IMR-90 (cell line): ENCODE data around the gene KRTAP19-2. TPM values are rescaled to one million over a fixed set of nuclear protein-coding genes. Genes with fewer than 3 reads are reported as not detected.

ENCODE experiments used
- ATAC-seq: fragments of 200-7000 bp; cut with Tn5 transposase; 2 replicates; pipeline ENCODE4 v1.9.1; 2020; ENCODE audit warnings: low read depth, mild to moderate bottlenecking, moderate library complexity
- BruUV-seq: library from RNA; stranded (reverse); fragments of 400-500 nt; replicated peaks from 2 replicates; lab custom pipeline; 2021; lab: Mats Ljungman, UMichigan
- CTCF ChIA-PET: fragments of 300-600 bp; formaldehyde crosslinking; extraction: SDS; loops from one replicate; lab custom pipeline; 2021; ENCODE audit warnings: antibody characterized with exemption; lab: Yijun Ruan, JAX
- POLR2A ChIA-PET: fragments of 300-600 bp; sonication (Branson Sonifier 250); formaldehyde crosslinking; loops from one replicate; lab custom pipeline; 2022; ENCODE audit warnings: antibody characterized with exemption; ENCODE audit not compliant: unreplicated experiment; lab: Charles Lee
- DNase-seq: peaks from one replicate; pipeline ENCODE4 v3.0.0; 2013
- H2AFZ ChIP-seq: replicated peaks from 2 replicates; pipeline ENCODE3; 2013; ENCODE audit warnings: low read length, mild to moderate bottlenecking; ENCODE audit not compliant: poor library complexity
- H2AK5ac ChIP-seq: 2 replicates; pipeline ENCODE4 v1.6.1; 2013; ENCODE audit warnings: low read depth, low read length, inconsistent platforms
- H2AK9ac ChIP-seq: replicated peaks from 2 replicates; pipeline ENCODE3; 2013; ENCODE audit warnings: mild to moderate bottlenecking, low read depth, low read length, moderate library complexity; ENCODE audit not compliant: poor library complexity
- H2BK120ac ChIP-seq: 2 replicates; pipeline ENCODE4 v1.6.1; 2013; ENCODE audit warnings: low read depth, low read length, inconsistent platforms
- H2BK15ac ChIP-seq: 3 replicates; pipeline ENCODE4 v1.6.1; 2013; ENCODE audit warnings: low read depth, low read length, inconsistent platforms
- H2BK20ac ChIP-seq: 2 replicates; pipeline ENCODE4 v1.6.1; 2013; ENCODE audit warnings: low read depth, mild to moderate bottlenecking, inconsistent platforms, low read length, moderate library complexity
- H2BK5ac ChIP-seq: 2 replicates; pipeline ENCODE4 v1.6.1; 2013; ENCODE audit warnings: mild to moderate bottlenecking, low read depth, low read length, inconsistent platforms; ENCODE audit not compliant: poor library complexity, severe bottlenecking
- H3K14ac ChIP-seq: replicated peaks from 2 replicates; pipeline ENCODE4 v1.6.1; 2013; ENCODE audit warnings: low read depth, low read length, inconsistent platforms
- H3K18ac ChIP-seq: 2 replicates; pipeline ENCODE4 v1.6.1; 2013; ENCODE audit warnings: low read depth, low read length, control low read depth
- H3K23ac ChIP-seq: 2 replicates; pipeline ENCODE4 v1.6.1; 2013; ENCODE audit warnings: low read depth, low read length, inconsistent platforms
- H3K27ac ChIP-seq: 2 replicates; pipeline ENCODE4 v1.5.1; 2013; ENCODE audit warnings: mild to moderate bottlenecking, control low read depth, low read length; ENCODE audit not compliant: insufficient read depth
- H3K27me3 ChIP-seq: 2 replicates; pipeline ENCODE4 v1.6.1; 2013; ENCODE audit warnings: low read length; ENCODE audit not compliant: control insufficient read depth, insufficient read depth
- H3K36me3 ChIP-seq: 2 replicates; pipeline ENCODE4 v1.6.1; 2013; ENCODE audit warnings: low read length, mixed read lengths; ENCODE audit not compliant: control insufficient read depth, insufficient read depth
- H3K4ac ChIP-seq: 2 replicates; pipeline ENCODE4 v1.6.1; 2013; ENCODE audit warnings: low read depth, low read length, inconsistent platforms
- H3K4me1 ChIP-seq: 2 replicates; pipeline ENCODE4 v1.6.1; 2013; ENCODE audit warnings: low read length, mixed read lengths; ENCODE audit not compliant: control insufficient read depth, insufficient read depth
- H3K4me2 ChIP-seq: 2 replicates; pipeline ENCODE4 v1.6.1; 2013; ENCODE audit warnings: low read depth, mild to moderate bottlenecking, control low read depth, low read length, moderate library complexity
- H3K4me3 ChIP-seq: 2 replicates; pipeline ENCODE4 v1.5.1; 2013; ENCODE audit warnings: low read depth, mild to moderate bottlenecking, control low read depth, low read length, moderate library complexity; ENCODE audit not compliant: insufficient read depth
- H3K56ac ChIP-seq: 2 replicates; pipeline ENCODE4 v1.6.1; 2013; ENCODE audit warnings: low read length, inconsistent platforms; ENCODE audit not compliant: insufficient read depth; ENCODE audit errors: extremely low read depth
- H3K79me1 ChIP-seq, 2 experiments: 2 replicates each; pipeline ENCODE4 v1.6.1; 2013; ENCODE audit warnings: low read length in 2 of 2, inconsistent platforms in 1 of 2, low read depth in 1 of 2
- H3K9ac ChIP-seq: 2 replicates; pipeline ENCODE4 v1.6.1; 2013; ENCODE audit warnings: low read depth, low read length, control low read depth
- H3K9me1 ChIP-seq: 2 replicates; pipeline ENCODE4 v1.6.1; 2013; ENCODE audit warnings: low read length, inconsistent platforms; ENCODE audit not compliant: insufficient read depth
- H3K9me3 ChIP-seq: 2 replicates; pipeline ENCODE4 v1.6.1; 2013; ENCODE audit warnings: low read length; ENCODE audit not compliant: control insufficient read depth, insufficient read depth
- H4K20me1 ChIP-seq: 2 replicates; pipeline ENCODE4 v1.6.1; 2013; ENCODE audit warnings: low read length, inconsistent platforms; ENCODE audit not compliant: insufficient read depth
- H4K5ac ChIP-seq: 2 replicates; pipeline ENCODE4 v1.6.1; 2013; ENCODE audit warnings: mild to moderate bottlenecking, low read depth, low read length, control low read depth
- H4K8ac ChIP-seq, 2 experiments: 2 replicates each; pipeline ENCODE4 v1.6.1; 2013; ENCODE audit warnings: low read depth in 2 of 2, low read length in 2 of 2, control low read depth in 1 of 2, inconsistent platforms in 1 of 2
- H4K91ac ChIP-seq: 2 replicates; pipeline ENCODE4 v1.6.1; 2013; ENCODE audit warnings: low read depth, low read length, inconsistent platforms; ENCODE audit not compliant: insufficient read depth
- BHLHE40 ChIP-seq: fragments of 150-350 bp; IDR thresholded peaks from 2 replicates; pipeline ENCODE4 v1.6.1; 2016; ENCODE audit warnings: mild to moderate bottlenecking, low read depth, low read length
- CHD1 ChIP-seq: IDR thresholded peaks from 2 replicates; pipeline ENCODE4 v1.6.1; 2012; ENCODE audit warnings: low read depth, low read length, improper control_type of control experiment
- ELK1 ChIP-seq: fragments of 150-350 bp; IDR thresholded peaks from 2 replicates; pipeline ENCODE4 v1.6.1; 2016; ENCODE audit warnings: low read depth, mild to moderate bottlenecking, low read length, moderate library complexity, borderline replicate concordance
- MAZ ChIP-seq: IDR thresholded peaks from 2 replicates; pipeline ENCODE4 v1.6.1; 2012; ENCODE audit warnings: low read depth, mild to moderate bottlenecking, low read length, improper control_type of control experiment, moderate library complexity, borderline replicate concordance
- MXI1 ChIP-seq: IDR thresholded peaks from 2 replicates; pipeline ENCODE4 v1.6.1; 2012; ENCODE audit warnings: low read depth, mild to moderate bottlenecking, low read length, moderate library complexity, borderline replicate concordance
- NFE2L2 ChIP-seq: fragments of 150-350 bp; IDR thresholded peaks from 2 replicates; pipeline ENCODE4 v1.6.1; 2016; ENCODE audit warnings: low read depth, mild to moderate bottlenecking, low read length
- POLR2A ChIP-seq: IDR thresholded peaks from 2 replicates; pipeline ENCODE4 v1.6.1; 2012; ENCODE audit warnings: mild to moderate bottlenecking, low read depth, low read length
- RFX5 ChIP-seq: IDR thresholded peaks from 2 replicates; pipeline ENCODE4 v1.8.0; 2012; ENCODE audit warnings: low read depth, mild to moderate bottlenecking, low read length, moderate library complexity
- WGBS, 2 experiments: methylation state at CpG; one replicate each; pipeline versions ENCODE4 v1.1.5 to v1.1.7; 2013; ENCODE audit warnings: missing lambda C conversion rate in 2 of 2; ENCODE audit not compliant: insufficient read length in 1 of 2; ENCODE audit errors: extremely low coverage in 2 of 2; 5-methylcytosine and 5-hydroxymethylcytosine counted together
- dilution Hi-C: fragments of 300-500 bp; cut with HindIII; formaldehyde crosslinking; loops from one replicate; pipeline ENCODE4 v1.14.3; 2018; ENCODE audit warnings: low sequenced_read_pairs; ENCODE audit not compliant: unreplicated experiment
- in situ Hi-C: fragments of 300-500 bp; cut with MboI; formaldehyde crosslinking; loops from 3 replicates; pipeline ENCODE4 v1.14.3; 2019; ENCODE audit warnings: low sequenced_read_pairs, inconsistent platforms, mixed read lengths
- intact Hi-C: fragments of 100-400 bp; cut with micrococcal nuclease; formaldehyde crosslinking; loops from 2 replicates; pipeline ENCODE4 v1.10.0; 2022
- microRNA-seq, 2 experiments: library from miRNA; stranded (forward) in 1 of 2; unstranded in 1 of 2; fragments of 10-50 nt in 1 of 2; fragments of <30 nt in 1 of 2; gene quantifications in 1 of 2; microRNA quantifications in 1 of 2; one replicate each; pipeline versions ENCODE3 to v1.1.0; 2013 to 2020; ENCODE audit not compliant: insufficient read depth in 1 of 2, insufficient read length in 1 of 2, unreplicated experiment in 1 of 2
- polyA plus RNA-seq, 3 experiments: library from polyadenylated mRNA; depleted of rRNA; stranded (reverse); fragments of >200 nt; gene quantifications; 2 replicates each; pipeline ENCODE4 v1.2.3, GENCODE V29; 2012; ENCODE audit warnings: low replicate concordance in 1 of 3
- small RNA-seq, 5 experiments: library from RNA; depleted of rRNA; stranded (forward); fragments of <200 nt; gene quantifications; one replicate each; pipeline ENCODE3, GENCODE V24; 2012
- total RNA-seq: library from RNA; depleted of rRNA; stranded (reverse); fragments of >200 nt; gene quantifications from 2 replicates; pipeline ENCODE4 v1.2.3, GENCODE V29; 2012; rRNA removed

Gene KRTAP19-2
- total and polyA plus RNA-seq, 2 of the 4 experiments (the other 2 are of a cell fraction): not detected

GRCh38 chr21:30439975-30440374 lies 47.3 kb downstream of the KRTAP19-2 start, which contains the start of gene KRTAP15-1:
Gene KRTAP15-1 (plus strand): TSS chr21:30440275. CDS start chr21:30440328, 53 bp downstream.
- no peak for TF ChIP-seq POLR2A
- TF ChIP-seq RFX5: no peak
- no peak for TF ChIP-seq NFE2L2
- TF ChIP-seq ELK1: no peak
- TF ChIP-seq CHD1: no peak
- TF ChIP-seq BHLHE40: no peak
- TF ChIP-seq MAZ: no peak
- TF ChIP-seq MXI1: no peak
- Histone ChIP-seq H3K56ac (no peak within 1 kb of the TSS), H2AK5ac (no peak within 1 kb of the TSS), H2BK15ac (no peak within 1 kb of the TSS), H4K8ac (no peak within 1 kb of the TSS), H2BK5ac (no peak within 1 kb of the TSS), H3K27ac (no peak within 1 kb of the TSS), H3K4ac (no peak within 1 kb of the TSS), H3K18ac (no peak within 1 kb of the TSS), H3K14ac (no peak within 1 kb of the TSS), H2BK120ac (no peak within 1 kb of the TSS), H3K27me3 (no peaks in the 10 kb centered on the region), H4K5ac (no peak within 1 kb of the TSS), H2BK20ac (no peak within 1 kb of the TSS), H3K9me1 (no peaks in the 10 kb centered on the region), H2AK9ac (no peak within 1 kb of the TSS), H3K9me3 (peaks cover 9% of the 10 kb centered on the region; the same call in 1 of the 2 replicates), H3K4me2 (no peak within 1 kb of the TSS), H4K91ac (no peak within 1 kb of the TSS), H3K9ac (no peak within 1 kb of the TSS), H4K20me1 (no peaks in the 10 kb centered on the region), H3K4me3 (no peak within 1 kb of the TSS), H3K4me1 (no peaks in the 10 kb centered on the region), H3K23ac (no peak within 1 kb of the TSS), H2AFZ (no peak within 1 kb of the TSS), H3K79me1 (no peaks in the 10 kb centered on the region), H3K36me3 (no peaks in the 10 kb centered on the region)
- intact Hi-C loops (no loop called here), in situ Hi-C loops (no loop called here), dilution Hi-C loops (no loop called here)
- no TSS peak for BruUV-seq
- CTCF ChIA-PET: no interaction called here
- no peak for DNase-seq
- ATAC-seq: no peak
- POLR2A ChIA-PET: no interaction called here
- no CpG with 5 or more reads among the region's 5 CpGs for WGBS, 2 experiments

Small RNA genes lying within 50 kb of the gene (microRNA-seq; reads per million reads assigned to microRNA genes)
- not detected for gene AP000567.1 (ENCODE audit: insufficient read depth, insufficient read length)
- gene KRTAP19-10P (ENCODE audit: insufficient read depth, insufficient read length): not detected
- gene KRTAP19-11P (ENCODE audit: insufficient read depth, insufficient read length): not detected
- not detected for gene KRTAP19-9P (ENCODE audit: insufficient read depth, insufficient read length)

Small RNA genes lying within 50 kb of the gene (small RNA-seq; reads per million reads assigned to genes)
- gene AP000567.1 (0 reads per million in 5 experiments), gene KRTAP19-10P (0 reads per million in 5 experiments), gene KRTAP19-11P (0 reads per million in 5 experiments), gene KRTAP19-9P (0 reads per million in 5 experiments)

Other genes with a start within 250 kb of the KRTAP19-2 start
- gene KRTAP24-1, start 204.5 kb downstream of the KRTAP19-2 start, total RNA-seq: not detected in 2 replicates
- gene KRTAP24-1, start 204.5 kb downstream of the KRTAP19-2 start, polyA plus RNA-seq (2012; rRNA removed): not detected in 2 replicates
- not detected in 2 replicates for gene KRTAP25-1, start 197.9 kb downstream of the KRTAP19-2 start, total RNA-seq
- gene KRTAP25-1, start 197.9 kb downstream of the KRTAP19-2 start, polyA plus RNA-seq (2012; rRNA removed): not detected in 2 replicates
- not detected in 2 replicates for gene KRTAP26-1, start 167.1 kb downstream of the KRTAP19-2 start, total RNA-seq
- not detected in 2 replicates for gene KRTAP26-1, start 167.1 kb downstream of the KRTAP19-2 start, polyA plus RNA-seq (2012; rRNA removed)
- gene KRTAP27-1, start 149.7 kb downstream of the KRTAP19-2 start, total RNA-seq: not detected in 2 replicates
- not detected in 2 replicates for gene KRTAP27-1, start 149.7 kb downstream of the KRTAP19-2 start, polyA plus RNA-seq (2012; rRNA removed)
- not detected in 2 replicates for gene KRTAP23-1, start 138.8 kb downstream of the KRTAP19-2 start, total RNA-seq
- gene KRTAP23-1, start 138.8 kb downstream of the KRTAP19-2 start, polyA plus RNA-seq (2012; rRNA removed): not detected in 2 replicates
- gene KRTAP13-2, start 115.2 kb downstream of the KRTAP19-2 start, total RNA-seq: not detected in 2 replicates
- not detected in 2 replicates for gene KRTAP13-2, start 115.2 kb downstream of the KRTAP19-2 start, polyA plus RNA-seq (2012; rRNA removed)
- not detected in 2 replicates for gene KRTAP13-1, start 91.4 kb downstream of the KRTAP19-2 start, total RNA-seq
- gene KRTAP13-1, start 91.4 kb downstream of the KRTAP19-2 start, polyA plus RNA-seq (2012; rRNA removed): not detected in 2 replicates
- gene KRTAP13-3, start 61.5 kb downstream of the KRTAP19-2 start, total RNA-seq: not detected in 2 replicates
- not detected in 2 replicates for gene KRTAP13-3, start 61.5 kb downstream of the KRTAP19-2 start, polyA plus RNA-seq (2012; rRNA removed)
- not detected in 2 replicates for gene KRTAP13-4, start 57.2 kb downstream of the KRTAP19-2 start, total RNA-seq
- not detected in 2 replicates for gene KRTAP13-4, start 57.2 kb downstream of the KRTAP19-2 start, polyA plus RNA-seq (2012; rRNA removed)
- gene KRTAP15-1, start 47.2 kb downstream of the KRTAP19-2 start, total RNA-seq: not detected in 2 replicates
- not detected in 2 replicates for gene KRTAP15-1, start 47.2 kb downstream of the KRTAP19-2 start, polyA plus RNA-seq (2012; rRNA removed)
- gene KRTAP19-1, start 7.1 kb downstream of the KRTAP19-2 start, total RNA-seq: not detected in 2 replicates
- gene KRTAP19-1, start 7.1 kb downstream of the KRTAP19-2 start, polyA plus RNA-seq (2012; rRNA removed): not detected in 2 replicates
- not detected in 2 replicates for gene KRTAP19-3, start 4.6 kb upstream of the KRTAP19-2 start, total RNA-seq
- not detected in 2 replicates for gene KRTAP19-3, start 4.6 kb upstream of the KRTAP19-2 start, polyA plus RNA-seq (2012; rRNA removed)
- gene KRTAP19-4, start 9.7 kb upstream of the KRTAP19-2 start, total RNA-seq: not detected in 2 replicates
- not detected in 2 replicates for gene KRTAP19-4, start 9.7 kb upstream of the KRTAP19-2 start, polyA plus RNA-seq (2012; rRNA removed)
- gene KRTAP19-5, start 14.7 kb upstream of the KRTAP19-2 start, total RNA-seq: not detected in 2 replicates
- not detected in 2 replicates for gene KRTAP19-5, start 14.7 kb upstream of the KRTAP19-2 start, polyA plus RNA-seq (2012; rRNA removed)
- gene KRTAP19-6, start 54.4 kb upstream of the KRTAP19-2 start, total RNA-seq: not detected in 2 replicates
- not detected in 2 replicates for gene KRTAP19-6, start 54.4 kb upstream of the KRTAP19-2 start, polyA plus RNA-seq (2012; rRNA removed)
- not detected in 2 replicates for gene KRTAP19-7, start 73.9 kb upstream of the KRTAP19-2 start, total RNA-seq
- not detected in 2 replicates for gene KRTAP19-7, start 73.9 kb upstream of the KRTAP19-2 start, polyA plus RNA-seq (2012; rRNA removed)
- gene KRTAP22-2, start 103.0 kb upstream of the KRTAP19-2 start, total RNA-seq: not detected in 2 replicates
- gene KRTAP22-2, start 103.0 kb upstream of the KRTAP19-2 start, polyA plus RNA-seq (2012; rRNA removed): not detected in 2 replicates
- gene KRTAP6-3, start 105.0 kb upstream of the KRTAP19-2 start, total RNA-seq: not detected in 2 replicates
- not detected in 2 replicates for gene KRTAP6-3, start 105.0 kb upstream of the KRTAP19-2 start, polyA plus RNA-seq (2012; rRNA removed)
- not detected in 2 replicates for gene KRTAP6-2, start 111.5 kb upstream of the KRTAP19-2 start, total RNA-seq
- not detected in 2 replicates for gene KRTAP6-2, start 111.5 kb upstream of the KRTAP19-2 start, polyA plus RNA-seq (2012; rRNA removed)
- not detected in 2 replicates for gene KRTAP22-1, start 113.7 kb upstream of the KRTAP19-2 start, total RNA-seq
- gene KRTAP22-1, start 113.7 kb upstream of the KRTAP19-2 start, polyA plus RNA-seq (2012; rRNA removed): not detected in 2 replicates
- gene KRTAP6-1, start 126.5 kb upstream of the KRTAP19-2 start, total RNA-seq: not detected in 2 replicates
- not detected in 2 replicates for gene KRTAP6-1, start 126.5 kb upstream of the KRTAP19-2 start, polyA plus RNA-seq (2012; rRNA removed)
- gene KRTAP20-1, start 129.0 kb upstream of the KRTAP19-2 start, total RNA-seq: not detected in 2 replicates
- gene KRTAP20-1, start 129.0 kb upstream of the KRTAP19-2 start, polyA plus RNA-seq (2012; rRNA removed): not detected in 2 replicates
- gene KRTAP20-4, start 133.2 kb upstream of the KRTAP19-2 start, total RNA-seq: not detected in 2 replicates
- not detected in 2 replicates for gene KRTAP20-4, start 133.2 kb upstream of the KRTAP19-2 start, polyA plus RNA-seq (2012; rRNA removed)
- not detected in 2 replicates for gene KRTAP20-2, start 147.8 kb upstream of the KRTAP19-2 start, total RNA-seq
- gene KRTAP20-2, start 147.8 kb upstream of the KRTAP19-2 start, polyA plus RNA-seq (2012; rRNA removed): not detected in 2 replicates
- gene KRTAP20-3, start 155.4 kb upstream of the KRTAP19-2 start, total RNA-seq: not detected in 2 replicates
- not detected in 2 replicates for gene KRTAP20-3, start 155.4 kb upstream of the KRTAP19-2 start, polyA plus RNA-seq (2012; rRNA removed)
- not detected in 2 replicates for gene KRTAP21-3, start 231.3 kb upstream of the KRTAP19-2 start, total RNA-seq
- not detected in 2 replicates for gene KRTAP21-3, start 231.3 kb upstream of the KRTAP19-2 start, polyA plus RNA-seq (2012; rRNA removed)